Activated CD4-positive, alpha-beta T cell treated with anti-CD3 and anti-CD28 coated beads, Interleukin-10, Interleukin-2, amounts not matched to agents 100 ng/mL and 50 ng/mL, durations not matched to agents 16 hours and 8 hours (primary cell): ENCODE results near the gene YJEFN3.

Experiments
- DNase-seq: peaks from one replicate; pipeline ENCODE4 v3.0.0-alpha.2; 2020

YJEFN3 gene

DNA sequence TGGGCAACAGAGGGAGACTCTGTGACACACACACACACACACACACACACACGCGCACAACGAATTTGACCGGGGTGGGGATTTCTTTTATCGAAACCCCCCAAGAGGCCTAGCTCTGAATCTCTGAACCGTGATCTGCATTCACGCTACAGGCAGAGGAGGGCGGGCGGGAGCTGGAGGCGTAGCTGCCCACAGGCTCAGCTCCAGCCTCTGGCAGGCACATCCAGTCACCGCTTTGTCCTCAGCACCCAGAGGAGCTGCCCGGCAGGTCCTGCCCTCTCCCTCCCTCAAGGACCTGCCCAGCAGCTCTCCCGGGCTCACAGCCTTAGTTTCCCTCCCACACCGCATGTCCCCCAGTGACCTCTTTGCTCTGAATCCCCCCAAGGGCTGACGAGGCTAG, 29.3 kb downstream of the YJEFN3 start:
- no peak for DNase-seq

DNA sequence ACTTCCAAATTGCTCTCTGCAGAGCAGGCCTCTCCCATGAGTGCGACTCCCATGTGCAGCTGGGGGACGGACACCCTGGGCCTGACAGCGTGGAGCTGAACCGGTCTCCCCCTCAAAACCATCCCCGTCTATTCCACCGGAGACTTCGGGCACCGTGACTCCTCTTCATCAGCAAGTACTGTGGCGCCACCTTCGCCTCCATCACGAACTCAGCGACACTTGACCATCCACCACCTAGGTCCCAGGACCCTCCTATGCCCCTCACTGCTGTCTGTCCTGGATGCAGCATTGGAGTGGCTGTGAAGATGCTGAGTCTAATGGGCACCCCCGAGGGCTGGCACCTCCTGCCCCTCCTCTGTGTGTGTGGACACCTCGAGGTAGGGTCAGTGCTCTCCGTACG, 29.9 kb downstream of the YJEFN3 start:
- no peak for DNase-seq

DNA sequence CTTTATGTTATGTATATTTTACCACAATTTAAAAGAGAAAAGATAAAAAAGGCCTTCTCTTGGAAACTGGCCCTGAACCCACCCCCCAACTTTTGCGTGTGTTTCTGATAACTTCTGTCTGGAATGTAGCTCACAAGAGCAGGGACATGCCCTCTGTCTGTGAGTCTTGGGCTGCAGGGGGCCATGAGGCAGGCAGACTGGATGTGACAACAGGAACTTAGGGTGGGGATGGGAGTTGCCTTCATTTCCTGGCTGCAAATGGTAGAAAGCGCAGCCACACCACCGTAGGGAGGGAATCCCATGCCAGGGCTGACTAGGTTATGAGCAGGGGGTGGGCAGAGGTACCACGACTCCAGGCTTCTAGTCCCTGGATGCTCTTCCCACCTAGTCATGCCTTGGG, 31.2 kb downstream of the YJEFN3 start:
- no peak for DNase-seq

DNA sequence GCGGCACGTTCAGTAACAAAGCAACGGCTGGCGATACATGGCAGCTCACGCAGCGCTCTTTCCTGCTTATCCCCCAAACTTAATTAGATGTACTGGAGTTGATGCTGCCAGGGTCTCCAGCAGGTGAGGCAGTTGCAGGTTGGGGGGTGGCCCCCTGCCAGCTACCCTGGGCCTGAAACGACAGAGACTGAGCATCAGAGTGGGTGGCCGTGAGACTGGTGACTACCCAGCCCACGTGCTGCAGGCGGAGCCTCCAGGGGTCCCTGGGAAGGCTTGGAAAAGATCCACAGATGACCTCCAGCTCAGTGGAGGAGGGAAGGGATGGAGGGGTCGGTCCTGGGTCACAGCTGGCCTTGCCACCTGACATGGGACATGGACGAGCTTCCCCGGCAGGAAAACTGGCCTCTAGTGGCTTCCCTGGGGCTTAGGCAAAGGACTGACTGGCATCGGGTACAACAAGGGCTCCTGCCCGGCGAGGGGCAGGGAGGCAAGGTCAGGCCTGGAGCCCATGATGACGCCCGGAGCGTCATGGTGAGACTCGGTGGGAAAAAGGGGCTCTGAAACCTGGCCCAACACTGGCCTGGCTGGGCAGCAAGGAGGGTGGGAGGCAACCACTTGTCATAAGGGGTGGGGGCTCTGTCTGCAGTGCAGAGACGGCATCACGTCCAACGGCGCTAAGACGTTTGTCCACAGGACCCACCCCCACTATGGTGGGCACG, 33.4 kb downstream of the YJEFN3 start:
- no peak for DNase-seq

DNA sequence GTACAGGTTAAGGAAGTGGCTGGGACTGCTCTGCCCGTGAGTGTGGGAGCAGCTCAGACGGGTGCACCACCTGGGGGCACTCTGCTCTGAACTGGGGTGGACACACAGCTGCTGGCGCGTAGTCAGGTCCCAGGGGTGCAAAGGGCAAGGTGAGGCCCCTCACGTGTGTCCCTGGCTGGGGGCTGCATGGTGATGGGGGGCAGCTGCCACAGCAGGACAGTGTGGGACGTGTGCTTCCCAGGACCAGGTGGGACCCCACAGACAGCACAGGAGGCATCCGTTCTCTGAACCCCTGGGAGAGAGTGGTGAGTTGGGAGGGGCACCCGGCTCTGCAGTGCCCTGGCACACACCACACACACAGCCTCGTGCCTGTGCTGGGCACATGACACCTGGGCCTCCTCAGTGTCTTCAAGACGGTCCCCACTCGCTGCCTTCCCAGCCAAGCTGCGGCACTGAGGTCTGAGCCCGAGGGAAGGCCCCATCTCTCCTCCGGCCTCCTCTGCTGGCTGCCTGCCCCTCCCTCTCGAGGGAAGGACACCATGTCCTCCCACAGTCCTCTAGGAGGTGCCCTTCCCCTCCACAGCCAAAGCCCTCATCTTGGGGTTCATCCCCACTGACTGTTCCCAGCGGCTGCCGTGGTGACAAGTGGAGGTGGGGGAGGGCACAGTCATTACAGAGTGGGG, 34.1 kb downstream of the YJEFN3 start:
- peak; percentile 23 for DNase-seq

DNA sequence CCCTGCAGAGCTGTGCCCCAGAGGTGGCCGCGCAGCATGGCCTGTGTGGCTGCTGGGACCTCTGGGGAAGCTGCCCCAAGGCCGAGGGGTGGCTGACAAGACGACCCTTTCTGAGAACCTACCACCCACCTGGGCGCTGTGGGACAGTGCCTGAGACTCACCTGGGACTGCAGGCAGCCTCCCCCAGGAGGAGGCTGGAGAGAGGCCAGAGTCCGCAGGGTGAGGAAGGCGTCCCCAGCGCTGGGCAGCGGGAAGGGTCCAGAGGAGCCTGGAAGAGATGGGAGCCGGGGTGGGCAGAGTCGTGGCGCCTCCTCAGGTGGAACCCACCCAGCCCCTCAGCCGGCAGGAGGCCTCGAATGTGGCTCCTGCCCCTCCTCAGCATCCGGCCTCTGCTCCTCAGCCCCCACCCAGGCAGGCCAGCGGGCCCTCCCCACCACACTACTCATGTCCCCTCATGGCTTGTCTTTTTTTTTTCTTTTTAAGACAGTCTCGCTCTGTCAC, 34.7 kb downstream of the YJEFN3 start:
- no peak for DNase-seq

DNA sequence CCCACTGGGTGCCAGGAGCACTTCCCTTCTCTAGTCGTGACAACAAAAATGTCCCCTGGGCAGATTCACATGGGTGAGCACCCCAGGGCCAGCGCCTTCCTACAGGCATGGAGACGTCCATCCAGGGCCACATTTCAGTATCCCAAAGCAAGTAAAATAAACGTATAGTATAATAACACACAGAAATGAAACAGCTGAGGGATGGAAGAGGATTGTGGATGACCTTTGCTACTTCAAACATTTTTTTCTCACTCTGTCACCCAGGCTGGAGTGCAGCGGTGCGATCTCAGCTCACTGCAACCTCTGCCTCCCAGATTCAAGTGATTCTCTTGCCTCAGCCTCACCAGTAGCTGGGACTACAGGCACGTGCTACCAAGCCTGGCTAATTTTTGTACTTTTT, 37.6 kb downstream of the YJEFN3 start:
- no peak for DNase-seq

DNA sequence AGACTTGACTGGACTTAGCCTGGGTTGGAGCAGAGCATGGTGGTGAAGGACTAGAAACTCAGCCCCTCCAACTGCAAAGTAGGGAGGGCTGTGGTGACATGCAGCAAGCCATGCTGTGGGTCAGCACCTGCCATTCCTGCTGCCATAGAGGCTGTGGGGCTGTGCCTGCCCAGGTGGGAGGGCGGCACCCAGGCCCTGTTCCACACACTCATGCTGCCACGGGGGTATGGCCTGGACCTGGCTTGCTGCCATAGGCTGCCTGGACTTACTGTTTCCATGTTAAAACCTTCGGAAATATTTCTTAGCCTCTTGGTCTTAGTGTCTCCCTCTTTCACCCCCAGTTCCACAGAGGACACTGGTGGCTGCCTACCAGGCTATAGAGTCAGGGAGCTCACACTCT, 38.7 kb downstream of the YJEFN3 start:
- DNase-seq = no peak

DNA sequence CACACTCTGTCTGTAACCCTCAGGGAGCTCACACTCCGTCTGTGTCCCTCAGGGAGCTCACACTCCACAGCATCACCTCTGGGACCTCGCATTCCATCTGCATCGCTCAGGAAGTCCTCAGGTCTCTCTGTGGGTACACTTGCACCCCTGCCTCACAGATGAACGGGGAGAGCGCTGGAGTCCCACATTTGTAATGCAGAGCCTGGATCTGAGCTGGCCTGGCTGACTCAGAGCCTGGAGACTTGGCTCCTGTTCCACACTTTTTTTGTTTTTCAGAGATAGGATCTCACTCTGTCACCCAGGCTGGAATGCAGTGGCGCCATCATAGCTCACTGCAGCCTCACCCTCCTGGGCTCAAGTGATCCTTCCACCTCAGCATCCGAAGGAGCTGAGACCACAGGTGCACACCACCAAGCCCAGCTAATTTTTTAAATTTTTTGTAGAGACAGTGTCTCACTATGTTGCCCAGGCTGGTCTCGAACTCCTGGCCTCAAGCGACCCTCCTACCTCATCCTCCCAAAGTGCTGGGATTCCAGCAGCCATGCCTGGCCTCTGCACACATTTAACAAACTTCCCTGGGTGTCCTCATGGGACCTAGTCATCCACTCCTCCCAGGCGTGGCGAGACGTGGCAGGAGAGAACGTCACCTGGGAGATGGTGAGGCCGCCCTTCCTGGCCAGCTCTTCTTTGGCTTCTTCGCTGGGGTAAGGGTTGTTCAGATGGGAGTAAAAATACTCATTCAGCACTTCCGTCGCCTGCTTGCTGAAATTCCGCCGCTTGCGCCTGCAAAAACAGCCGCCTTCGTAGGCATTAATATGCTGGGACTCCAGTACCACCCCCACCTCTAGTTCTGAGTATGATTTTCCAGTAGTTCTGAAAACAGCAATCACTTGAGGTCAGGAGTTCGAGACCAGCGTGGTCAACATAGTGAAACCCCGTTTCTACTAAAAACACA, 40.4 kb downstream of the YJEFN3 start:
- DNase-seq = no peak

DNA sequence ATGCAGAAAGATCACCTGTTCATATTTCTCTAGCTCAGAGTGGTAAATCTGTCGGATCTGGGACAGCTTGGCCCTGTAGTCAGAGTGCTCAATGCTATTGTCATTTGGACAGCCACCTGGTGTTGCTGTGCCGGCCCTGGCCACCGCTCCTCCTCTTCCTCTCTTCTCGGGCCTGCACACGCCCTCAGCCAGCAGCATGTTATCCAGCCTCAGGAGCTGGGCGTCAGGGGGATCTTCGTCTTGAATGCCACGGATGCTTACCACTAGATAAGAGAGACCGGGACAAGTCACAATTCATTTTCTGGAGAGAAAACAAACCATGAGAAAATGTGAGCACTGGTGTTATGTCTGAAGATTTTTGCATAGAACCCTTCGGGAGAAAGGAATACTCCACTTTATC, 41.9 kb downstream of the YJEFN3 start:
- no peak for DNase-seq

DNA sequence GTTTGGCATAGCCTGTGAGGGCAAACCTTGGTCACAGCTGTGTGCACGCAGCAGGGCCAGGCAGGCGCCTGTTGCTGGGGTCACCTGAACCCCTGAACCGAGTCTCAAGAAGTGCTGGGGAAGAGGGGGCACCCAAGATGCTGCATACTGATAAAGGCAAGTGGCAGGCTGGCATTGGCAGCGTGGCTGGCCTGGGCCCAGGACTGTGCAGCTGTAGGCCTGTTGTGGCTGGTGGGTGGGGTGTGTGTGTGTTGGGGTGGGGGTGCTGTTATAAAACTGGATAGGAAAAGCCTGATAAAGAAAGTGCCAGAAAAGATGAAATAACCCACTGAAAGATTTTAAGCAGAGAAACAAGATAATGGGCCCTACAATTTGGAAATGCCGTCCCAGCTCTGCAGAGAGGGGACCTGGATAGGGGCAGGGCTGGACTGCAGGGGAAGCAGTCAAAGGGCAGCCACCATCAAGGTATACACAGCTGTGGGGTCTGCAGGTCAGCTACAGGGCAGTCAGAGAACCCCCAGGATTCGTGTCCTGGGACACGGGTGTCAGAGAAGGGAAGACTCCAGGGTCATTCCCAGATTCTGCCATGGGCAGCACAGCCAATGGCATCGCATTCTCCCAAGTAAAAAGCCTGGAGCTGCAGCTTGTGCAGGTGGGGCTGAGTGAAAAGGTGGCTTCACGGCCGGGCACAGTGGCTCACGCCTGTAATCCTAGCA, 42.5 kb downstream of the YJEFN3 start:
- DNase-seq = no peak

DNA sequence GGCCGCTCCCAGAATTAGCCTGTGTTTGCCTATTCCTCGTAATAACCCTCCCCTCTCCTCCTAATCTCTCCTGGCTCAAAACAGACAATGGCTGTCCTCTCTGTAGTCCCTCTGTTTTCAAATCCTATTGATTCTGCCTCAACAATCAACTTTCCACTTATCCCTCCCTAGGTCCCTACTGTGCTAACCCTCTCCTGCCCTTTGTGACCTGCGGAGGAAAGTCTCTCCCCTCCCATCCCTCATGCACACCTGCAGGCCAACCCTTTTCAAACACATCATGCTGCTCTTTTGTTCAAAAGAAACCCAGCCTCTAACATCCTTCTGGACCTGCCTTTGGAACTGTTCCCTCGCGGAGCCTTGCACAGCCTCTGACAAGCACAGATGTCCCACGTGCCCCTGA, 46.7 kb downstream of the YJEFN3 start:
- DNase-seq = no peak

DNA sequence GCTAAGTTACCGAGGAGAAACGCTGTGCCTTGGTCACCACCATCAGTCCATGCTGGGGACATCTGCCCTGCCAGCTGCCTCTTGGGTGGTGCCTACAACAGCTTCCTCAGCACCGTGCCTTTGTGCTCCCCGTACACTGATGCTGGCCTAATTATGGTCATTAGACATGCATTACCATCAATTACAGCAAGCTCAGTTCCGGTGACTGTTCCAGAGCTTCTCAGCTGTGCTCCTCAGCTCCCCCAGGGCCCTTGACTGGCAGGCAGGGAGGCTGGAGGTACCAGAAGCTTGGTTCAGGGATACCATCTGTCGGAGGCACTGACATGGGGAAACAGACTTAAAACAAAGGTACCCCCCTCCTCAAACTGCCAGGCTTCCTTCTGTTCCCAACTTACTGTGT, 49.5 kb downstream of the YJEFN3 start:
- DNase-seq = no peak

DNA sequence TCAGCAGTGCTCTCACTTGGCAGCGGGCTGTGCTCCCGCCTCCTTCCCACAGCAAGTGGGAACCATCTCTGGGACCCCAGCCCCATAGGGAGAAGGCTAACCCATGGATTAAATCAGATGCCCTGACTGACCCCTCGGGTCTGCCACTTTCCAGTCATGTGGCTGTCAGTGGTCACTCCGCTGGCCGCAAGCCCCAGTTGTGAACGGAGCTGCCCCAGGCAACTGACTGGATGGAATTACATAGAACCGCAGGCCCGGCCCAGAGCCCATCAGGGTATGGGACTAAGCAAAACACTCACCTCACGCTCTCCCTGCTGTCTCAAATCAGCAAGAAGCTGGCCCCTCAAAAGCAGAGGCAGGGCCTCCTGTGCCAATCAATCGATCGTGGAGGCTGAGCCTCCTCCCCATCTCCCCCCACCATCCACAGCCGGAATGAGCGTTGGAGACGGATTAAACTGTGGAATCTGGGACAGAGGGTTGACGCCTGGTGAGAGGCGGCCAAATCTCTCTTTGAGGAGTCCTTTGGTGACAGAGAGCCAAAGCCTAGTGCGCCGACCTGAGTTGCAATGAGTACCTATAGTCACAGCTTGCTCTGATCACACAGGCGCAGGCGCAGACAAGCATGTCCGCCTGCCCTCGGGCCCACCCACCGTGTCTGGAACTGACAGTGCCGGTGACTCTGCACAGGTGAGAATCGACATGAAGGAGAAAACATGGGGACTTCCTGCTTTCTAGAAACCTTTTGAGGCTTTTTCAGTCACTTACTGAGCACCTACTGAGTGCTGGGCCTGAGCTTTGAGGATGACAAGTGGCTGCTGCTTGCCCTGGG, 51.0 kb downstream of the YJEFN3 start:
- no peak for DNase-seq

DNA sequence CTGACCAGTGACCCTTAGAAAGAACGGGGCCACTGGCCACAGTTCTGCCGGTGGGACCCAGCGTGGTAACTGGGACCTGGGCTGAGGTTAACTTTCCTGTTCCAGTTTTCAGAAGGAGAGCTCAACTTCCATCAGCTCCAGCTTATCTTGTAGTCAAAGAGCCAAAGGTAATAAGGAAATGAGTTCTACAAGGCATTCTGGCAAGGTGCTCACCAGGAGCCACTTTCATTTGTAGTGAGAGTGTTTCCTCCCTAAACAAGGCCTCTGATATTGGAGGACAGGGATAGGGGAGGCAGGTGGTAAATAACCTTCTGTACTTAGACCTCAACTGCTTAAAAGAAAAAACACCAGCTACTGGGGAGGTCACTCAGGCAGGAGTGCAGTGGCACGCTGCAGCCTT, 51.7 kb downstream of the YJEFN3 start:
- no peak for DNase-seq

DNA sequence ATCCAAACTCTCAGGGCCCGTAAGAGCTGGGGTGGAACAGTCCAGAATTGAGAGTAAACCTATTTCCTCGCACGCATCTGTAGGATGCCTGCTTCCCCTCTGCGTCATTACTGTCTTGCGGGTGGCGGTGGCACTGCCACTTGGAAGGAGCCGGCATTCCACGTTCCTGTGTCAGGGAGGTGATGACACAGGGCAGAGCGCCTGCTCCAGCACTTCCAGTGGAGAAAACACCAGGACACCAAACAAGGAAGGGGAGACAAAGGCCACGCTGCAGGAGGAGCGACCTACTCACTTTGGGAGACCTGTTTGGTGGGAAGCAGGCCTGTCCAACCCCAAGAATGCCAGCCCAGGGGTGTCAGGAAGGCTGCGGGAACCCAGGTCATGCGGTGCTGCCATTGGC, 52.7 kb downstream of the YJEFN3 start:
- DNase-seq = no peak

DNA sequence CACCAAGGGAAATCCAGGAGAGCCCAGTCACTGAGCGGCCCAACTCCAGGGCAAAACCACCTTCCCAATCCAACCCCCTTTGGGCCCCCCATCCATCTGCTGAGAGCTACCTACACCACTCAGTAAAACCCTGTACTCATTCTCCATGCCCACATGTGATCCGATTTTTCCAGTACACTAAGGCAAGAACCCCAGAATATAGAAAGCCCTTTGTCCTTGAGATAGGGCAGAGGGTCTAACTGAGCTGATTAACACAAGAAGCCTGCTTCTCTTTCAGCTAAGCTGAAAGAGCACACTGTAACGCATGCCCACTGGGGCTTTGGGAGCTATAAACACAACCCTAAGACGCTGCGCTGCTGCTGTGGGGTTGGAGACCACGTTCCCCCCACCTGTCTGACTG, 53.8 kb downstream of the YJEFN3 start:
- DNase-seq = no peak

DNA sequence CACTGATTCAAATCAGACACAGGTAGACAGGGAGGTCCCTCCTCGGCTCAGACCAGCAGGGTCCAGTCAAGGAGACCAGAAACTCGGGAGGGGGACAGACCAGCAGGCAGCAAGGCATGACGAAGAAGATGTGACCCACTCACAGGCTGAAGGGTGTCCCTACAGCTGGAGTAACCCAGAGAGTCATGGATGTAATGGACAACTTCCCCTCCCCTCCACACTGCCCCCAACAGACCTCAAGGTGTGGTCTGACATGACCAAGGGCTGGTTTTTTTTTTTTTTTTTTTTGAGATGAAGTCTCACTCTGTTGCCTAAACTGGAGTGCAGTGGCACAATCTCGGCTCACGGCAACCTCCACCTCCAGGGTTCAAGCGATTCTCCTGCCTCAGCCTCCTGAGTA, 55.6 kb downstream of the YJEFN3 start:
- no peak for DNase-seq
